Tibial nerve (tissue), 4 donors: ENCODE data around the gene PPAT. TPM values are rescaled to one million over a fixed set of nuclear protein-coding genes. Genes with fewer than 3 reads are reported as not detected.

Experiments used
- DNase-seq, 2 donors: peaks; one replicate each; pipeline ENCODE4 v3.0.0-alpha.2; 2019; ENCODE audit warnings: low spot score in 2 of 2
- H3K27ac ChIP-seq, 4 donors: fragments of 200-600 bp; sonication (generic) in 3 of 4; one replicate each; pipeline ENCODE4 v1.5.1; 2017 to 2019; ENCODE audit warnings: mild to moderate bottlenecking in 1 of 4
- H3K27me3 ChIP-seq, 2 donors: fragments of 200-600 bp; sonication (generic) in 1 of 2; one replicate each; pipeline versions ENCODE4 v1.5.1 to v1.6.0; 2017 to 2019
- H3K36me3 ChIP-seq, 3 donors: fragments of 200-600 bp; sonication (generic); one replicate each; pipeline ENCODE4 v1.5.1; 2018 to 2019
- H3K4me1 ChIP-seq, 4 donors: fragments of 200-600 bp; sonication (generic) in 3 of 4; one replicate each; pipeline ENCODE4 v1.5.1; 2017 to 2019
- H3K4me3 ChIP-seq, 4 donors: fragments of 200-600 bp; sonication (generic) in 3 of 4; one replicate each; pipeline ENCODE4 v1.5.1; 2017 to 2019; ENCODE audit warnings: mild to moderate bottlenecking in 1 of 4, moderate library complexity in 1 of 4
- H3K9me3 ChIP-seq, 4 donors: fragments of 200-600 bp; sonication (generic) in 3 of 4; one replicate each; pipeline ENCODE4 v1.5.1; 2017 to 2019
- CTCF ChIP-seq, 5 experiments: fragments of 200-600 bp in 3 of 5; fragments of 450-650 bp in 2 of 5; sonication (generic) in 3 of 5; IDR thresholded peaks; one replicate each; pipeline ENCODE4 v1.5.1; 2016 to 2019; ENCODE audit warnings: antibody characterized with exemption in 5 of 5, mild to moderate bottlenecking in 3 of 5, moderate library complexity in 2 of 5
- EP300 ChIP-seq, 2 donors: sonication (generic); formaldehyde crosslinking; IDR thresholded peaks; one replicate each; pipeline ENCODE4 v1.6.1; 2017; ENCODE audit warnings: antibody characterized with exemption in 2 of 2, mild to moderate bottlenecking in 1 of 2
- POLR2A ChIP-seq, 2 donors: fragments of 450-650 bp; IDR thresholded peaks; one replicate each; pipeline ENCODE4 v1.6.1; 2017; ENCODE audit warnings: antibody characterized with exemption in 2 of 2, mild to moderate bottlenecking in 2 of 2, moderate library complexity in 2 of 2
- WGBS, 2 donors: methylation state at CpG; one replicate each; pipeline ENCODE4 v1.1.5; 2018; 5-methylcytosine and 5-hydroxymethylcytosine counted together
- total RNA-seq, 4 donors: library from RNA; depleted of rRNA; stranded (reverse); fragments of >200 nt; gene quantifications; one replicate each; pipeline ENCODE4 v1.1.0, GENCODE V29; 2016

Gene PPAT
- total RNA-seq, 4 donors from 2014 or later, result 2.2 to 7.8 (median 3.8) TPM

GRCh38 chr4:56426273-56426672, 9.1 kb downstream of the PPAT start:
- H3K36me3 ChIP-seq, result no peaks in the 10 kb centered on the region

GRCh38 chr4:56425518-56425917, 9.9 kb downstream of the PPAT start:
- TF ChIP-seq POLR2A (IDR thresholded peaks at IDR 0.05), result no peak
- TF ChIP-seq EP300 (IDR thresholded peaks at IDR 0.05), result no peak
- no peak for TF ChIP-seq CTCF (IDR thresholded peaks at IDR 0.05)
- Histone ChIP-seq H3K4me3 (no peak overlapping the region), H3K9me3 (no peaks in the 10 kb centered on the region), H3K27me3 (no peaks in the 10 kb centered on the region), H3K36me3 (no peaks in the 10 kb centered on the region), H3K4me1 (no peaks in the 10 kb centered on the region), H3K27ac (no peak overlapping the region)
- no peak for DNase-seq
- WGBS, 2 donors, result 75 to 91% methylated on average over 3 of the region's 3 CpGs

More at GRCh38 chr4:56426273-56426672, 9.1 kb downstream of the PPAT start:
- WGBS, 2 donors, result 93 to 96% methylated on average over 6 of the region's 6 CpGs
- H3K9me3 ChIP-seq, result no peaks in the 10 kb centered on the region
- no peak for TF ChIP-seq EP300 (IDR thresholded peaks at IDR 0.05)
- no peaks in the 10 kb centered on the region for H3K4me1 ChIP-seq
- no peak for DNase-seq
- H3K27ac ChIP-seq, result no peak overlapping the region
- no peaks in the 10 kb centered on the region for H3K27me3 ChIP-seq
- H3K4me3 ChIP-seq, result no peak overlapping the region

- TF ChIP-seq EP300 (IDR thresholded peaks at IDR 0.05), result no peak
- peak; percentile 38 to 68 (median 49) for TF ChIP-seq CTCF (IDR thresholded peaks at IDR 0.05)
- Histone ChIP-seq H3K4me1 (no peaks in the 10 kb centered on the region), H3K4me3 (no peak overlapping the region), H3K9me3 (no peaks in the 10 kb centered on the region), H3K27ac (no peak overlapping the region), H3K36me3 (no peaks in the 10 kb centered on the region), H3K27me3 (no peaks in the 10 kb centered on the region)
- DNase-seq, result peak in 1 of 2 donors; percentile 74
- 64% methylated on average over 5 of the region's 5 CpGs for WGBS, 2 donors
Measured at GRCh38 chr4:56424697-56425514, 10.5 kb downstream of the PPAT start.

- Histone ChIP-seq H3K4me1 (no peaks in the 10 kb centered on the region), H3K9me3 (no peaks in the 10 kb centered on the region), H3K36me3 (no peaks in the 10 kb centered on the region), H3K27ac (no peak overlapping the region), H3K4me3 (no peak overlapping the region), H3K27me3 (no peaks in the 10 kb centered on the region)
- DNase-seq, result no peak
- WGBS, 2 donors, result 91 to 92% methylated on average over 5 of the region's 5 CpGs
- no peak for TF ChIP-seq POLR2A (IDR thresholded peaks at IDR 0.05)
- no peak for TF ChIP-seq EP300 (IDR thresholded peaks at IDR 0.05)
- no peak for TF ChIP-seq CTCF (IDR thresholded peaks at IDR 0.05)
Measured at GRCh38 chr4:56424176-56424575, 11.2 kb downstream of the PPAT start.

GRCh38 chr4:56417396-56417795, 18.0 kb downstream of the PPAT start:
- WGBS, 2 donors, result 94 to 99% methylated on average over 3 of the region's 3 CpGs
- no peaks in the 10 kb centered on the region for H3K9me3 ChIP-seq
- H3K4me1 ChIP-seq, result no peaks in the 10 kb centered on the region
- H3K36me3 ChIP-seq, result no peaks in the 10 kb centered on the region
- no peaks in the 10 kb centered on the region for H3K27me3 ChIP-seq
- TF ChIP-seq CTCF (IDR thresholded peaks at IDR 0.05), result no peak
- no peak for TF ChIP-seq POLR2A (IDR thresholded peaks at IDR 0.05)
- no peak for TF ChIP-seq EP300 (IDR thresholded peaks at IDR 0.05)
- no peak overlapping the region for H3K27ac ChIP-seq
- no peak overlapping the region for H3K4me3 ChIP-seq
- DNase-seq, result no peak
